Activated naive CD4-positive, alpha-beta T cell treated with anti-CD3 and anti-CD28 coated beads for 36 hours (primary cell): ENCODE measurements around the gene TENM4. TPM values are rescaled to one million over a fixed set of nuclear protein-coding genes. Genes with fewer than 3 reads are reported as not detected.

Experiments
- CTCF ChIA-PET: fragments of 350-600 bp; sonication (Branson Sonifier 250); formaldehyde crosslinking; loops from one replicate; lab custom pipeline; 2021; ENCODE audit warnings: antibody characterized with exemption; lab: Charles Lee
- DNase-seq: peaks from one replicate; pipeline ENCODE4 v3.0.0-alpha.2; 2020
- H3K27ac Mint-ChIP-seq: one replicate; pipeline ENCODE4 v1.8.0; 2021; ENCODE audit warnings: mild to moderate bottlenecking, mixed read lengths
- H3K27me3 Mint-ChIP-seq: one replicate; pipeline ENCODE4 v1.8.0; 2021; ENCODE audit warnings: low read depth, mixed read lengths
- H3K36me3 Mint-ChIP-seq: one replicate; pipeline ENCODE4 v1.8.0; 2021; ENCODE audit warnings: low read depth, mixed read lengths
- H3K4me1 Mint-ChIP-seq: one replicate; pipeline ENCODE4 v1.8.0; 2021; ENCODE audit warnings: low read depth, mixed read lengths
- H3K4me3 Mint-ChIP-seq: one replicate; pipeline ENCODE4 v1.8.0; 2021; ENCODE audit warnings: mild to moderate bottlenecking, moderate library complexity, mixed read lengths
- H3K9me3 Mint-ChIP-seq: one replicate; pipeline ENCODE4 v1.8.0; 2021; ENCODE audit warnings: mixed read lengths
- intact Hi-C: fragments of 100-400 bp; cut with micrococcal nuclease; formaldehyde crosslinking; loops from one replicate; pipeline ENCODE4 v1.15.1; 2023
- total RNA-seq, 2 experiments: library from RNA; stranded (reverse); gene quantifications; one replicate each; pipeline ENCODE4 v1.2.3, GENCODE V29; 2021

TENM4 gene
- total RNA-seq, 2 experiments from 2014 or later: not detected

GRCh38 chr11:79325851-79326250, 115.0 kb downstream of the TENM4 start:
- Mint-ChIP-seq H3K9me3 (no peaks in the 10 kb centered on the region), H3K27me3 (peaks cover 4% of the 10 kb centered on the region), H3K4me3 (no peak overlapping the region), H3K36me3 (no peaks in the 10 kb centered on the region), H3K27ac (no peak overlapping the region), H3K4me1 (no peaks in the 10 kb centered on the region)
- DNase-seq: no peak
- CTCF ChIA-PET: no interaction called here
- intact Hi-C loops: no loop called here

- Mint-ChIP-seq H3K9me3 (peaks cover 1% of the 10 kb centered on the region), H3K4me1 (no peaks in the 10 kb centered on the region), H3K27me3 (peaks cover 2% of the 10 kb centered on the region), H3K27ac (no peak overlapping the region), H3K36me3 (no peaks in the 10 kb centered on the region), H3K4me3 (no peak overlapping the region)
- CTCF ChIA-PET: no interaction called here
- intact Hi-C loops: no loop called here
- no peak for DNase-seq
These were observed 119.6 kb downstream of the TENM4 start for GRCh38 chr11:79321263-79321662.

- Mint-ChIP-seq H3K36me3 (no peaks in the 10 kb centered on the region), H3K27me3 (peaks cover 5% of the 10 kb centered on the region), H3K27ac (no peak overlapping the region), H3K4me3 (no peak overlapping the region), H3K4me1 (no peaks in the 10 kb centered on the region), H3K9me3 (peaks cover 1% of the 10 kb centered on the region)
- no peak for DNase-seq
- intact Hi-C loops: no loop called here
- CTCF ChIA-PET: no interaction called here
These were observed 125.7 kb downstream of the TENM4 start for GRCh38 chr11:79314906-79315689.

- Mint-ChIP-seq H3K4me1 (no peaks in the 10 kb centered on the region), H3K9me3 (no peaks in the 10 kb centered on the region), H3K36me3 (no peaks in the 10 kb centered on the region), H3K27ac (no peak overlapping the region), H3K4me3 (no peak overlapping the region), H3K27me3 (peaks cover 5% of the 10 kb centered on the region)
- intact Hi-C loops: no loop called here
- CTCF ChIA-PET: no interaction called here
- DNase-seq: no peak
These were observed 127.3 kb downstream of the TENM4 start for GRCh38 chr11:79313530-79313913.

GRCh38 chr11:79312617-79313529, 128.0 kb downstream of the TENM4 start:
- no peaks in the 10 kb centered on the region for H3K4me1 Mint-ChIP-seq
- CTCF ChIA-PET: no interaction called here
- no peak for DNase-seq
- H3K27me3 Mint-ChIP-seq: peaks cover 5% of the 10 kb centered on the region
- no peaks in the 10 kb centered on the region for H3K9me3 Mint-ChIP-seq
- no peaks in the 10 kb centered on the region for H3K36me3 Mint-ChIP-seq
- intact Hi-C loops: no loop called here
- H3K4me3 Mint-ChIP-seq: no peak overlapping the region
- H3K27ac Mint-ChIP-seq: no peak overlapping the region

- Mint-ChIP-seq H3K9me3 (no peaks in the 10 kb centered on the region), H3K27ac (no peak overlapping the region), H3K36me3 (no peaks in the 10 kb centered on the region), H3K4me1 (no peaks in the 10 kb centered on the region), H3K4me3 (no peak overlapping the region), H3K27me3 (peaks cover 5% of the 10 kb centered on the region)
- DNase-seq: no peak
- intact Hi-C loops: no loop called here
- CTCF ChIA-PET: no interaction called here
These were observed 129.4 kb downstream of the TENM4 start for GRCh38 chr11:79311461-79311860.

GRCh38 chr11:79309407-79309806, 131.4 kb downstream of the TENM4 start:
- DNase-seq: no peak
- Mint-ChIP-seq H3K27me3 (peaks cover 5% of the 10 kb centered on the region), H3K27ac (no peak overlapping the region), H3K36me3 (no peaks in the 10 kb centered on the region), H3K4me3 (no peak overlapping the region), H3K9me3 (no peaks in the 10 kb centered on the region), H3K4me1 (no peaks in the 10 kb centered on the region)
- intact Hi-C loops: no loop called here
- CTCF ChIA-PET: no interaction called here

- CTCF ChIA-PET: no interaction called here
- Mint-ChIP-seq H3K4me3 (no peak overlapping the region), H3K9me3 (no peaks in the 10 kb centered on the region), H3K27ac (no peak overlapping the region), H3K27me3 (peaks cover 4% of the 10 kb centered on the region), H3K4me1 (no peaks in the 10 kb centered on the region), H3K36me3 (no peaks in the 10 kb centered on the region)
- DNase-seq: no peak
- intact Hi-C loops: no loop called here
These were observed 132.4 kb downstream of the TENM4 start for GRCh38 chr11:79308429-79308828.

- Mint-ChIP-seq H3K4me1 (no peaks in the 10 kb centered on the region), H3K36me3 (no peaks in the 10 kb centered on the region), H3K27ac (no peak overlapping the region), H3K4me3 (no peak overlapping the region), H3K27me3 (no peaks in the 10 kb centered on the region), H3K9me3 (no peaks in the 10 kb centered on the region)
- intact Hi-C loops: no loop called here
- no peak for DNase-seq
- CTCF ChIA-PET: no interaction called here
These were observed 136.1 kb downstream of the TENM4 start for GRCh38 chr11:79304599-79305212.

- H3K4me1 Mint-ChIP-seq: no peaks in the 10 kb centered on the region
- CTCF ChIA-PET: no interaction called here
- no peaks in the 10 kb centered on the region for H3K36me3 Mint-ChIP-seq
- no peak overlapping the region for H3K4me3 Mint-ChIP-seq
- no peak for DNase-seq
- no peaks in the 10 kb centered on the region for H3K9me3 Mint-ChIP-seq
- H3K27me3 Mint-ChIP-seq: no peaks in the 10 kb centered on the region
- no peak overlapping the region for H3K27ac Mint-ChIP-seq
- intact Hi-C loops: no loop called here
These were observed 144.7 kb downstream of the TENM4 start for GRCh38 chr11:79296141-79296540.

GRCh38 chr11:79294845-79295731, 145.7 kb downstream of the TENM4 start:
- Mint-ChIP-seq H3K9me3 (no peaks in the 10 kb centered on the region), H3K27me3 (peaks cover 5% of the 10 kb centered on the region), H3K36me3 (no peaks in the 10 kb centered on the region), H3K4me3 (no peak overlapping the region), H3K4me1 (no peaks in the 10 kb centered on the region), H3K27ac (no peak overlapping the region)
- intact Hi-C loops: no loop called here
- DNase-seq: no peak
- CTCF ChIA-PET: no interaction called here

GRCh38 chr11:79291948-79292347, 148.9 kb downstream of the TENM4 start:
- H3K4me1 Mint-ChIP-seq: no peaks in the 10 kb centered on the region
- H3K27me3 Mint-ChIP-seq: peaks cover 5% of the 10 kb centered on the region
- H3K4me3 Mint-ChIP-seq: no peak overlapping the region
- DNase-seq: no peak
- H3K9me3 Mint-ChIP-seq: no peaks in the 10 kb centered on the region
- no peaks in the 10 kb centered on the region for H3K36me3 Mint-ChIP-seq
- CTCF ChIA-PET: no interaction called here
- intact Hi-C loops: no loop called here
- no peak overlapping the region for H3K27ac Mint-ChIP-seq
